ENCODE results near the gene ALG14.

GRCh38 chr1:95033843-95034242 lies 38.9 kb downstream of the ALG14 start:
- no peak for TF ChIP-seq ZFX (IDR thresholded peaks at IDR 0.05)
- TF ChIP-seq, protein P1, sequence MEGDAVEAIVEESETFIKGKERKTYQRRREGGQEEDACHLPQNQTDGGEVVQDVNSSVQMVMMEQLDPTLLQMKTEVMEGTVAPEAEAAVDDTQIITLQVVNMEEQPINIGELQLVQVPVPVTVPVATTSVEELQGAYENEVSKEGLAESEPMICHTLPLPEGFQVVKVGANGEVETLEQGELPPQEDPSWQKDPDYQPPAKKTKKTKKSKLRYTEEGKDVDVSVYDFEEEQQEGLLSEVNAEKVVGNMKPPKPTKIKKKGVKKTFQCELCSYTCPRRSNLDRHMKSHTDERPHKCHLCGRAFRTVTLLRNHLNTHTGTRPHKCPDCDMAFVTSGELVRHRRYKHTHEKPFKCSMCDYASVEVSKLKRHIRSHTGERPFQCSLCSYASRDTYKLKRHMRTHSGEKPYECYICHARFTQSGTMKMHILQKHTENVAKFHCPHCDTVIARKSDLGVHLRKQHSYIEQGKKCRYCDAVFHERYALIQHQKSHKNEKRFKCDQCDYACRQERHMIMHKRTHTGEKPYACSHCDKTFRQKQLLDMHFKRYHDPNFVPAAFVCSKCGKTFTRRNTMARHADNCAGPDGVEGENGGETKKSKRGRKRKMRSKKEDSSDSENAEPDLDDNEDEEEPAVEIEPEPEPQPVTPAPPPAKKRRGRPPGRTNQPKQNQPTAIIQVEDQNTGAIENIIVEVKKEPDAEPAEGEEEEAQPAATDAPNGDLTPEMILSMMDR (conservative IDR thresholded peaks at IDR 0.05), result no peak
